ENCODE data around the gene CCL25.
"Not testable (repeated sequence)": the region's sequence is repeated elsewhere in the genome, so short reads cannot be mapped to it uniquely, and the experiment has no call there.

DNA sequence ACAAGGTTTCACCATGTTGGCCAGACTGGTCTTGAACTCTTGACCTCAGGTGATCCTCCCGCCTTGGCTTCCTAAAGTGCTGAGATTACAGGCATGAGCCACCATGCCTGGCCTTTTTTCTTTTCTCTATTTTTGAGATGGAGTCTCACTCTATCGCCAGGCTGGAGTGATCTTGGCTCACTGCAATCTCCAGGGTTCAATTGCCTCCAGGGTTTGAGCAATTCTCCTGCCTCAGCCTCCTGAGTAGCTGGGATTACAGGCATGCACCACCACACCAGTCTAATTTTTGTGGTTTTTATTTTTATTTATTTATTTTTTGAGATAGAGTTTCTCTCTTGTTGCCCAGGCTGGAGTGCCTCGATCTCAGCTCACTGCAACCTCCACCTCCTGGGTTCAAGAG lies 28.3 kb upstream of the CCL25 start:
- not testable (repeated sequence) for TF ChIP-seq ZNF280D (CRISPR knock-in tag; IDR thresholded peaks at IDR 0.05); SRF (IDR thresholded peaks at IDR 0.05; ENCODE audit: low read depth, low read length); E2F5 (CRISPR knock-in tag; conservative IDR thresholded peaks at IDR 0.05)

All from HepG2 (cell line).